GM13976 (cell line): Measurements from ENCODE around the gene TEP1.

Experiments used
- DNase-seq: peaks from one replicate; pipeline ENCODE4 v3.0.0; 2012; ENCODE audit warnings: low spot score
- CTCF ChIP-seq: IDR thresholded peaks from 2 replicates; pipeline ENCODE4 v1.5.1; 2012; ENCODE audit warnings: borderline replicate concordance, mild to moderate bottlenecking; ENCODE audit not compliant: insufficient read depth; ENCODE audit errors: extremely low read depth, missing control alignments, control extremely low read depth
- in situ Hi-C: fragments of 300-500 bp; cut with MboI; formaldehyde crosslinking; loops from one replicate; pipeline ENCODE4 v1.12.0; 2022; ENCODE audit warnings: low sequenced_read_pairs, mixed read lengths, inconsistent platforms; ENCODE audit not compliant: unreplicated experiment

TEP1 gene

GRCh38 chr14:20391505-20391904, 21.8 kb downstream of the TEP1 start:
- in situ Hi-C loops = no loop called here
- no peak for DNase-seq
- TF ChIP-seq CTCF = no peak

GRCh38 chr14:20388159-20388558, 25.1 kb downstream of the TEP1 start:
- DNase-seq = no peak
- in situ Hi-C loops = no loop called here
- no peak for TF ChIP-seq CTCF

- peak; percentile 57 for DNase-seq
- in situ Hi-C loops = no loop called here
- TF ChIP-seq CTCF = no peak
Observed at GRCh38 chr14:20387576-20387975, 25.7 kb downstream of the TEP1 start.

- DNase-seq = no peak
- in situ Hi-C loops = no loop called here
- no peak for TF ChIP-seq CTCF
Observed at GRCh38 chr14:20386276-20386855, 26.9 kb downstream of the TEP1 start.

- in situ Hi-C loops = no loop called here
- no peak for TF ChIP-seq CTCF
- DNase-seq = no peak
Observed at GRCh38 chr14:20384886-20385285, 28.4 kb downstream of the TEP1 start.

GRCh38 chr14:20384321-20384720, 29.0 kb downstream of the TEP1 start:
- TF ChIP-seq CTCF = no peak
- DNase-seq = no peak
- in situ Hi-C loops = no loop called here

GRCh38 chr14:20383636-20384035, 29.7 kb downstream of the TEP1 start:
- no peak for DNase-seq
- TF ChIP-seq CTCF = no peak
- in situ Hi-C loops = no loop called here
